Astrocyte (in vitro differentiated cells and primary cell): Measurements from ENCODE around the gene CLCF1.

Experiments used
- EZH2 ChIP-seq: IDR thresholded peaks from 2 replicates; pipeline ENCODE4 v1.6.1; 2012; ENCODE audit warnings: mild to moderate bottlenecking, low read length, inconsistent platforms; ENCODE audit not compliant: insufficient read depth
- TF ChIP-seq, protein P1 (sequence below): IDR thresholded peaks from 2 replicates; pipeline ENCODE4 v1.5.1; 2011; ENCODE audit warnings: low read depth, mild to moderate bottlenecking, inconsistent platforms, low read length, moderate library complexity; ENCODE audit not compliant: insufficient read depth

DNA sequence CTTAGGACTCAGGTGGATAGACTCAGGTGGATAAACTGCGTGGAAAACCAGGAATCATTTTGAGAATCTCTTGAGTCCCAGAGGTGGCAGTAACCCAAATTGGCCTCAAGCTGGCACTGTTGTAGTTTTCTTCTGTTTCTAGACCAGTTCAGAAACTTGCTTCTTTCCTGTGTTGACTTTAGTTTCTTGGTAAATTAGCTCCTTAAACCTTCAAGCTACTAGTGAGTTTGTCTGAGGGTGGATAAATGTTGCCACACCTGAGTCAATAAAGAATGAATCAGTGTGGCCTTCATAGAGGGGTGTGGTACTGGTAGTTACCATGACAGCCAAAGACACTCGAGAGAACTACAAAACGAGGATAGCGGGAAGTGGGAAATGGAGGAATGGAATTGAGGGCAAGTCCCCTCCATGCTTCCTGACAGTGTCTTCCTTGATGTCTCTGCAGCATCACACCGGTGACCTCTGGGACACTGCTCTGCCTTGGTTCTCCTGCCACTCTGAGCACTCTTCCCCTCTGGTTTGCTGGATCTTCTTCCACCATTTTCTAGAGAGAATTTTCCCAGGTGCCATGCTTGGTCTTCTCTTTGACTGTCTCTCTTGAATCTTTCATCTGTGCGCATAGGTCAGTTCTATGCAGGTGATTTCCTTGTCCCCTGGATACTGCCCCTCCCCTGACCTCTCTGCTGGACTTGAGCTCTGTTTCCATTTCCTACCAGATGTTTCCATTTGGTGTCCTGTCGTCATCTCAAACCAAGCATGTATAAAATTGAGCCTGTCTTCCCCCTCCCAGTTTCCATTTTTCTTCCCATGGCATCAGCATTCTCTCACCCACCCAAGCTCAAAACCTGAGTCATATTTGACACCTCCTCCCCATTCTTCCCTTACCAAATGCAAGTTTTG is 27.2 kb downstream of the CLCF1 start:
- TF ChIP-seq, protein P1, sequence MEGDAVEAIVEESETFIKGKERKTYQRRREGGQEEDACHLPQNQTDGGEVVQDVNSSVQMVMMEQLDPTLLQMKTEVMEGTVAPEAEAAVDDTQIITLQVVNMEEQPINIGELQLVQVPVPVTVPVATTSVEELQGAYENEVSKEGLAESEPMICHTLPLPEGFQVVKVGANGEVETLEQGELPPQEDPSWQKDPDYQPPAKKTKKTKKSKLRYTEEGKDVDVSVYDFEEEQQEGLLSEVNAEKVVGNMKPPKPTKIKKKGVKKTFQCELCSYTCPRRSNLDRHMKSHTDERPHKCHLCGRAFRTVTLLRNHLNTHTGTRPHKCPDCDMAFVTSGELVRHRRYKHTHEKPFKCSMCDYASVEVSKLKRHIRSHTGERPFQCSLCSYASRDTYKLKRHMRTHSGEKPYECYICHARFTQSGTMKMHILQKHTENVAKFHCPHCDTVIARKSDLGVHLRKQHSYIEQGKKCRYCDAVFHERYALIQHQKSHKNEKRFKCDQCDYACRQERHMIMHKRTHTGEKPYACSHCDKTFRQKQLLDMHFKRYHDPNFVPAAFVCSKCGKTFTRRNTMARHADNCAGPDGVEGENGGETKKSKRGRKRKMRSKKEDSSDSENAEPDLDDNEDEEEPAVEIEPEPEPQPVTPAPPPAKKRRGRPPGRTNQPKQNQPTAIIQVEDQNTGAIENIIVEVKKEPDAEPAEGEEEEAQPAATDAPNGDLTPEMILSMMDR: peak; percentile 87
- no peak for TF ChIP-seq EZH2
